Measurements from ENCODE around the gene TRIM41.

DNA sequence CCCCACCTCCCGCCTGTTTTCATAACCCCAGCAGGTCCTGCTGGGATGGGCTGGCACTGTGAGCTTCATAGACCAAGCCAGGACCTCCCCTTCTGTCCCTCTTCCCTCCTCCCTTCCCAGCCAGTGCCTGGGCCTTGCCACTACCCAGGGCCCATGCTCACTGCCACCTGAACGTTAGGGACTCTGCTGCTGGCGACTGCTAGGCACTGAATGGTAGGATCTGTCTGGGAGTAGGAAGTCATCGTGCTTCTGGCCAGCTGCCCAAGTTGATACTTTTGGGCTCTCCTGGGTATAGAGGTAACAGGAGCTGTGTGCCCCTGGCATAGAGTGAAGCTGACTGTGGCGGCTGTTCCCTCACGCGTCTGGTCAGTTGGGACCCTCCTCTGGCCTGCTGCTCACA is 8.4 kb downstream of the TRIM41 start:
- TF ChIP-seq, protein P1, sequence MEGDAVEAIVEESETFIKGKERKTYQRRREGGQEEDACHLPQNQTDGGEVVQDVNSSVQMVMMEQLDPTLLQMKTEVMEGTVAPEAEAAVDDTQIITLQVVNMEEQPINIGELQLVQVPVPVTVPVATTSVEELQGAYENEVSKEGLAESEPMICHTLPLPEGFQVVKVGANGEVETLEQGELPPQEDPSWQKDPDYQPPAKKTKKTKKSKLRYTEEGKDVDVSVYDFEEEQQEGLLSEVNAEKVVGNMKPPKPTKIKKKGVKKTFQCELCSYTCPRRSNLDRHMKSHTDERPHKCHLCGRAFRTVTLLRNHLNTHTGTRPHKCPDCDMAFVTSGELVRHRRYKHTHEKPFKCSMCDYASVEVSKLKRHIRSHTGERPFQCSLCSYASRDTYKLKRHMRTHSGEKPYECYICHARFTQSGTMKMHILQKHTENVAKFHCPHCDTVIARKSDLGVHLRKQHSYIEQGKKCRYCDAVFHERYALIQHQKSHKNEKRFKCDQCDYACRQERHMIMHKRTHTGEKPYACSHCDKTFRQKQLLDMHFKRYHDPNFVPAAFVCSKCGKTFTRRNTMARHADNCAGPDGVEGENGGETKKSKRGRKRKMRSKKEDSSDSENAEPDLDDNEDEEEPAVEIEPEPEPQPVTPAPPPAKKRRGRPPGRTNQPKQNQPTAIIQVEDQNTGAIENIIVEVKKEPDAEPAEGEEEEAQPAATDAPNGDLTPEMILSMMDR (IDR thresholded peaks at IDR 0.05), result no peak
- TF ChIP-seq POLR2A (IDR thresholded peaks at IDR 0.05) (no peak), EP300 (IDR thresholded peaks at IDR 0.05; ENCODE audit: low read depth) (no peak), POLR2AphosphoS5 (IDR thresholded peaks at IDR 0.05) (no peak)

Measured in transverse colon (tissue), 4 donors.